Naive B cell (primary cell): ENCODE data around the gene ATP1B2. TPM values are rescaled to one million over a fixed set of nuclear protein-coding genes. Genes with fewer than 3 reads are reported as not detected.
"Not testable (repeated sequence)": the region's sequence is repeated elsewhere in the genome, so short reads cannot be mapped to it uniquely, and the experiment has no call there.

Experiments used
- ATAC-seq, 2 donors: fragments of 150-1000 bp; cut with Tn5 transposase; 2 replicates each; pipeline ENCODE4 v1.10.0; 2021; ENCODE audit warnings: low read depth in 2 of 2, mild to moderate bottlenecking in 2 of 2, moderate library complexity in 2 of 2
- DNase-seq: peaks from one replicate; pipeline ENCODE4 v3.0.0; 2022
- H3K27ac Mint-ChIP-seq, 6 donors: one replicate each; pipeline ENCODE4 v1.8.0; 2020 to 2022; ENCODE audit warnings: mild to moderate bottlenecking in 6 of 6, mixed read lengths in 6 of 6, moderate library complexity in 5 of 6, inconsistent platforms in 2 of 6
- H3K27me3 Mint-ChIP-seq, 3 donors: one replicate each; pipeline ENCODE4 v1.8.0; 2021 to 2022; ENCODE audit warnings: mixed read lengths in 3 of 3, mild to moderate bottlenecking in 1 of 3
- H3K36me3 Mint-ChIP-seq, 2 donors: one replicate each; pipeline ENCODE4 v1.8.0; 2020 to 2022; ENCODE audit warnings: mixed read lengths in 2 of 2, inconsistent platforms in 1 of 2, mild to moderate bottlenecking in 1 of 2
- H3K4me1 Mint-ChIP-seq, 3 donors: one replicate each; pipeline ENCODE4 v1.8.0; 2020 to 2022; ENCODE audit warnings: mixed read lengths in 3 of 3, inconsistent platforms in 1 of 3, mild to moderate bottlenecking in 1 of 3, moderate library complexity in 1 of 3
- H3K4me3 Mint-ChIP-seq, 8 donors: one replicate each; pipeline ENCODE4 v1.8.0; 2020 to 2022; ENCODE audit warnings: mild to moderate bottlenecking in 8 of 8, mixed read lengths in 8 of 8, moderate library complexity in 8 of 8, inconsistent platforms in 2 of 8
- H3K9me3 Mint-ChIP-seq, 7 donors: one replicate each; pipeline ENCODE4 v1.8.0; 2020 to 2022; ENCODE audit warnings: mixed read lengths in 7 of 7, mild to moderate bottlenecking in 5 of 7, inconsistent platforms in 2 of 7, moderate library complexity in 1 of 7
- polyA plus RNA-seq, 6 donors: library from polyadenylated mRNA; unstranded; fragments of 300-500 nt; fragmentation: Illumina TruSeq; gene quantifications; one replicate each; pipeline ENCODE4 v1.2.3, GENCODE V29; 2021; ENCODE audit warnings: low read depth in 6 of 6

Gene ATP1B2
- polyA plus RNA-seq, 6 donors from 2014 or later = 0.08 to 0.21 TPM; not detected in 4

- no peak for DNase-seq
- peak overlapping the region; percentile 84 to 97 (median 94) for H3K4me3 Mint-ChIP-seq
- ATAC-seq = no peak
- no peaks in the 10 kb centered on the region for H3K27me3 Mint-ChIP-seq
- H3K36me3 Mint-ChIP-seq = no peaks in the 10 kb centered on the region
- H3K4me1 Mint-ChIP-seq = peaks cover 11 to 17% (median 11%) of the 10 kb centered on the region in 3 donors
- H3K27ac Mint-ChIP-seq = peak overlapping the region in 4 of 6 donors; percentile 13 to 86 (median 67)
- H3K9me3 Mint-ChIP-seq = no peaks in the 10 kb centered on the region
Observed at GRCh38 chr17:7626307-7626706, 24.4 kb upstream of the ATP1B2 start.

- H3K27ac Mint-ChIP-seq = peak overlapping the region; percentile 77 to 97 (median 88)
Observed at GRCh38 chr17:7626956-7627249, 23.8 kb upstream of the ATP1B2 start.

GRCh38 chr17:7627250-7628121 lies 23.2 kb upstream of the ATP1B2 start, which contains the start of gene SAT2:
SAT2 (minus strand) TSS chr17:7627821; CDS start chr17:7627635, 186 bp downstream.
- Mint-ChIP-seq H3K27me3 (no peaks in the 10 kb centered on the region), H3K36me3 (no peaks in the 10 kb centered on the region), H3K9me3 (no peaks in the 10 kb centered on the region), H3K4me3 (peak within 1 kb of the TSS; percentile 84 to 97 (median 94)), H3K4me1 (peaks cover 11 to 17% (median 11%) of the 10 kb centered on the region in 3 donors), H3K27ac (peak within 1 kb of the TSS; percentile 77 to 97 (median 88))
- DNase-seq = peak; percentile 82
- peak; percentile 93 for ATAC-seq

More at GRCh38 chr17:7626956-7627249, 23.8 kb upstream of the ATP1B2 start:
- H3K9me3 Mint-ChIP-seq = no peaks in the 10 kb centered on the region
- DNase-seq (no peak), ATAC-seq (no peak)
- no peaks in the 10 kb centered on the region for H3K27me3 Mint-ChIP-seq
- peak overlapping the region; percentile 84 to 97 (median 94) for H3K4me3 Mint-ChIP-seq
- peaks cover 11 to 17% (median 11%) of the 10 kb centered on the region in 3 donors for H3K4me1 Mint-ChIP-seq
- no peaks in the 10 kb centered on the region for H3K36me3 Mint-ChIP-seq

DNA sequence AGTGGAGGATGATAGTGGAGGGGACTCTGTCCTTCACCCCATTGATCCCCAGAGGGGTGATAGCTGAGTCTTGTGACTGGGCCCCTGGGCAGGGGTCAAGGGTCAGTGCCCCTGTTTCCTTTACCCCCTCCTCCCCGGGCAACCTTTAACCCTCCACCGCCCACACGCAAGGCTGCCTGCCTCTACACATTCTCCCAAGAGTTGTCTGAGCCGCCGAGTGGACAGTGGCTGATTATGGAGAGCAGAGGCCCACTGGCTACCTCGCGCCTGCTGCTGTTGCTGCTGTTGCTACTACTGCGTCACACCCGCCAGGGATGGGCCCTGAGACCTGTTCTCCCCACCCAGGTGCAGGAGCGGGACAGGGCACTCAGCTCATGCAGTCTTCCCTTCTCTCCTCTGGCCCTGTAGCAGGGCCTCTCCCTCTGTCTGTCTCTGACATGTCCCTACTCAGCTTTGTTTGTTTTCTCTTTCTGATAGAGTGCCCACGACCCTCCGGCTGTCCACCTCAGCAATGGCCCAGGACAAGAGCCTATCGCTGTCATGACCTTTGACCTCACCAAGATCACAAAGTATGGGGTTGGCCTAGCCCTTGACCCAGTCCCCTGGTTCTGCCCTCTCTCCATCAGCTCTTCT lies 20.7 kb upstream of the ATP1B2 start, which contains the start of gene SHBG:
Gene SHBG (plus strand): TSS at position 197 of the 633 bp plus-strand sequence. CDS start 38 bp downstream, at position 235.
- Mint-ChIP-seq H3K9me3 (no peaks in the 10 kb centered on the region), H3K36me3 (no peaks in the 10 kb centered on the region), H3K27me3 (peaks cover 0 to 6% (median 0%) of the 10 kb centered on the region in 3 donors), H3K4me1 (peaks cover 11 to 17% (median 11%) of the 10 kb centered on the region in 3 donors), H3K27ac (peak within 1 kb of the TSS in 3 of 6 donors; percentile 14 to 39 (median 16)), H3K4me3 (peak within 1 kb of the TSS in 6 of 8 donors; percentile 16 to 83 (median 44))
- ATAC-seq (no peak), DNase-seq (no peak)

DNA sequence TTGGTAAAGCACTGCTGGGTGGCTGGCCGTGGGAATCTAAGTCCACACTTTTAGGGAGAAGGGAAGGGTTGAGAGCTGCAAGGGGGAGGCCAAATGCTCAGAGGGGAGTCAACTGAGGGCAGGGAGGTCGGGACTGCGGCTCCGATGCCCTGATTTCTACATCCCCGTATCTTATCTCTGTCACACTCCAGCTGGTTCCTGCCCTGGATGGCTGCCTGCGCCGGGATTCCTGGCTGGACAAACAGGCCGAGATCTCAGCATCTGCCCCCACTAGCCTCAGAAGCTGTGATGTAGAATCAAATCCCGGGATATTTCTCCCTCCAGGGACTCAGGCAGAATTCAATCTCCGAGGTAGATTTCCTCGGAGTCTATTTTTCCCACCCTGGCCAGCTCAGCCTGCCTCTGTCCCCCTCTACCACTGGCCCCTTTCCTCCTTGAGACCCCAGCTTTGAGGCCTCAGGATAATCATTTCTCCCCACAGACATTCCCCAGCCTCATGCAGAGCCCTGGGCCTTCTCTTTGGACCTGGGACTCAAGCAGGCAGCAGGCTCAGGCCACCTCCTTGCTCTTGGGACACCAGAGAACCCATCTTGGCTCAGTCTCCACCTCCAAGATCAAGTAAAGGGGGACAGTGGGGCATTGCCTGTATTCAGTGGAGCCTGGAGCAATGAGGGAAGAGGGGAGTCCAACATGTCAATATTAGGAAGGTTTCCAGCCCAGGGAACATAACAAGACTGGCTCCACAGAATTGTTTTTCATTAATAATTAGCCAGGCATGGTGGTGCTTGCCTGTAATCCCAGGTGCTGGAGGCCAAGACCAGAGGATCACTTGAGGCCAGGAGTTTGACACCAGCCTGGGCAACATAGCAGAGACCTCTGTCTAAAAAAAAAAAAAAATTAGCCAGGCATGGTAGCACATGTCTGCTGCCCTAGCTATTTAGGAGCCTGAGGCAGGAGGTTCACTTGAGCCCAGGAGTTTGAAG lies 19.0 kb upstream of the ATP1B2 start:
- Mint-ChIP-seq H3K9me3 (no peaks in the 10 kb centered on the region), H3K27ac (peak overlapping the region in 3 of 6 donors; percentile 57 to 69 (median 66)), H3K36me3 (no peaks in the 10 kb centered on the region), H3K4me1 (peaks cover 5 to 10% (median 5%) of the 10 kb centered on the region in 3 donors), H3K4me3 (peak overlapping the region in 1 of 8 donors; percentile 37), H3K27me3 (peaks cover 0 to 14% (median 12%) of the 10 kb centered on the region in 3 donors)
- DNase-seq = no peak
- no peak for ATAC-seq

GRCh38 chr17:7632492-7632894 lies 18.2 kb upstream of the ATP1B2 start:
- DNase-seq = no peak
- peak overlapping the region in 1 of 6 donors; percentile 57 for H3K27ac Mint-ChIP-seq
- peaks cover 0 to 2% (median 0%) of the 10 kb centered on the region in 3 donors for H3K4me1 Mint-ChIP-seq
- peak overlapping the region in 1 of 8 donors; percentile 37 for H3K4me3 Mint-ChIP-seq
- no peaks in the 10 kb centered on the region for H3K9me3 Mint-ChIP-seq
- peak; percentile 27 to 32 for ATAC-seq
- H3K36me3 Mint-ChIP-seq = no peaks in the 10 kb centered on the region
- peaks cover 0 to 14% (median 12%) of the 10 kb centered on the region in 3 donors for H3K27me3 Mint-ChIP-seq

GRCh38 chr17:7633093-7633492 lies 17.6 kb upstream of the ATP1B2 start:
- peaks cover 0 to 14% (median 12%) of the 10 kb centered on the region in 3 donors for H3K27me3 Mint-ChIP-seq
- H3K4me1 Mint-ChIP-seq = no peaks in the 10 kb centered on the region
- no peak for DNase-seq
- no peaks in the 10 kb centered on the region for H3K36me3 Mint-ChIP-seq
- no peaks in the 10 kb centered on the region for H3K9me3 Mint-ChIP-seq
- no peak for ATAC-seq
- peak overlapping the region in 1 of 6 donors; percentile 10 for H3K27ac Mint-ChIP-seq
- H3K4me3 Mint-ChIP-seq = no peak overlapping the region

DNA sequence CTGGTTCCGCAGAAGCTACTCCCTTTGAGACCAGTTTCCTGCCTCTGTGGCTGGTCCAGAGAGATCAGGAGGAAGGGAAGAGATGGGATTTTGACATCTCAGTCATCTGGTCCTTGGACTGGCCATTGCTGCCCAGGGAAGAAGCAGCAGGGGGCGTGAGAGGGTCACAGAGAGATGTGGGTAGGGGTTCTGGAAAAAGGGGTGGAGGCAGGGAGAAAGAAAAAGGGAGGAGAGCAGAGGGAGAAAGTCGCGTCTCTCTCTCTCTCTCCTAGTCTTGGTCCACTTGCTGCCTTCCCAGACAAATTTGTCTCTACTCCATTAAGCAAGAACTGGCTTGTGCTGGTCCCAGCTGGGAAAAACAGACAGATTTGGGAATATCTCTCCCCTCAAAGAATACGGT lies 16.3 kb upstream of the ATP1B2 start:
- Mint-ChIP-seq H3K27ac (no peak overlapping the region), H3K4me3 (no peak overlapping the region)
- no peak for DNase-seq

DNA sequence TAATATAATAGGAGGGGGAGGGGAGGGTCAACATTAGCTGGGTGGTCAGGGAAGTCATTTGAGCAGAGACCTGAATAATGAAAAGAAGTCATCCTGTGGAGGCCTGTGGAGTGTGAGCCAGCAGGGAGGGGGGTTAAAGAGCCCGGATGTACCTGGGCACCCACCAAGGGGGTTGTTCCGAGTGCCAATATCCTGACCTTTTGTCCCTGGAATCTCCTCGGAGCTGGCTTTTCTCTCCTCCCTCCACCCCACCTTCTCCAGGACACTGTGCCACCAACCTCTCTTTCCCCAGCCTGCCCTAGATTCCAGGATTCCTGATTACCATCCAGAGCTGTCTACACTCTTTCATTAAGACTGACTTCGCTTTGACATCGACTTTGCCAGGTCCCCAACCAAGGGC lies 14.6 kb upstream of the ATP1B2 start:
- DNase-seq = no peak
- no peak for ATAC-seq
- Mint-ChIP-seq H3K36me3 (no peaks in the 10 kb centered on the region), H3K4me3 (no peak overlapping the region), H3K27me3 (peaks cover 3 to 14% (median 12%) of the 10 kb centered on the region in 3 donors), H3K4me1 (no peaks in the 10 kb centered on the region), H3K9me3 (no peaks in the 10 kb centered on the region), H3K27ac (no peak overlapping the region)

More for the DNA sequence above, 16.3 kb upstream of the ATP1B2 start:
- no peak for ATAC-seq
- Mint-ChIP-seq H3K9me3 (no peaks in the 10 kb centered on the region), H3K27me3 (peaks cover 3 to 14% (median 12%) of the 10 kb centered on the region in 3 donors), H3K36me3 (no peaks in the 10 kb centered on the region), H3K4me1 (no peaks in the 10 kb centered on the region)

DNA sequence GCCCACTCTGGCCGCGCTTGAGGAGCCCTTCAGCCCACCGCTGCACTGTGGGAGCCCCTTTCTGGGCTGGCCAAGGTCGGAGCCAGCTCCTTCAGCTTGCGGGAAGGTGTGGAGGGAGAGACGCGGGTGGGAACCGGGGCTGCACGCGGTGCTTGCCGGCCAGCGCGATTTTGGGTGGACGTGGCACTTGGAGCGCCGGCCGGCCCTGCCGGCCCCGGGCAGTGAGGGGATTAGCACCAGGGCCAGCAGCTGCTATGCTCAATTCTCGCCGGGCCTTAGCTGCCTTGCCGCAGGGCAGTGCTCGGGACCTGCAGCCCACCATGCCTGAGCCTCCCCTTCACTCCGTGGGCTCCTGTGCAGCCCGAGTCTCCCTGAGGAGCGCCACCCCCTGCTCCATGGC lies 9.9 kb upstream of the ATP1B2 start:
- DNase-seq (no peak), ATAC-seq (no peak)
- Mint-ChIP-seq H3K36me3 (no peaks in the 10 kb centered on the region), H3K27ac (no peak overlapping the region), H3K4me1 (peaks cover 5 to 10% (median 6%) of the 10 kb centered on the region in 3 donors), H3K4me3 (no peak overlapping the region), H3K9me3 (peaks cover 0 to 4% (median 0%) of the 10 kb centered on the region in 7 donors), H3K27me3 (peaks cover 2 to 8% (median 3%) of the 10 kb centered on the region in 3 donors)

DNA sequence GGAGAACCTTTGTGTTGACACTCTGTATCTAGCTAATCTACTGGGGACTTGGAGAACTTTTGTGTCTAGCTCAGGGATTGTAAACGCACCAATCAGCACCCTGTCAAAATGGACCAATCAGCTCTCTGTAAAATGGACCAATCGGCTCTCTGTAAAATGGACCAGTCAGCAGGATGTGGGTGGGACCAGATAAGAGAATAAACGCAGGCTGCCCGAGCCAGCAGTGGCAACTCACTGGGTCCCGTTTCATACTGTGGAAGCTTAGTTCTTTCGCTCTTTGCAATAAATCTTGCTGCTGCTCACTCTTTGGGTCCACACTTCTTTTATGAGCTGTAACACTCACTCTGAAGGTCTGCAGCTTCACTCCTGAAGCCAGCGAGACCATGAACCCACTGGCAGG lies 9.1 kb upstream of the ATP1B2 start:
- DNase-seq, H3K27me3 Mint-ChIP-seq, H3K36me3 Mint-ChIP-seq, ATAC-seq, H3K9me3 Mint-ChIP-seq: not testable (repeated sequence)
- peak overlapping the region in 1 of 6 donors; percentile 26 for H3K27ac Mint-ChIP-seq
- peaks cover 5 to 13% (median 6%) of the 10 kb centered on the region in 3 donors for H3K4me1 Mint-ChIP-seq
- H3K4me3 Mint-ChIP-seq = peak overlapping the region in 2 of 8 donors; percentile 22 to 34

DNA sequence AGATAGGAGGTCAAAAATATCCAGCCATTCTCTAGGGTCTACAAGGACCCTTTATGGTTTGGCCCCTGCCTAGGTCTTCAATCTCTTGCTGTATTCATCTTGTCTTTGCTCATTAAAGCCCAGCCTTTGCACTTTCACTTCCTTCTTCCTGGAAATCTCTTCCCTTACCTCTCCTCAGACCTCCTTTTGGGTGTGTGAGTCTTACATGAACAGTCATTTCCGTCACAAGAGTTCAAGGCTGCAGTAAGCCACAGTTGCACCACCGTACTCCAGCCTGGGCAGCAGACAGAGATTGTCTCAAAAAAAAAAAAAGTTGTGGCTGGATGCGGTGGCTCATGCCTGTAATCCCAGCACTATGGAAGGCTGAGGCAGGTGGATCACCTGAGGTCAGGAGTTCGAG lies 6.0 kb upstream of the ATP1B2 start:
- no peak for DNase-seq

More for the DNA sequence above, 6.0 kb upstream of the ATP1B2 start:
- Mint-ChIP-seq H3K36me3 (no peaks in the 10 kb centered on the region), H3K4me3 (peak overlapping the region in 1 of 8 donors; percentile 51), H3K4me1 (peaks cover 6 to 14% (median 7%) of the 10 kb centered on the region in 3 donors), H3K27me3 (peaks cover under 1 to 27% (median 14%) of the 10 kb centered on the region in 3 donors), H3K9me3 (peaks cover 0 to 4% (median 0%) of the 10 kb centered on the region in 7 donors), H3K27ac (peak overlapping the region in 1 of 6 donors; percentile 13)
- ATAC-seq = peak; percentile 40 to 47
